Measurements from ENCODE around the gene SUN2.

Gene SUN2

DNA sequence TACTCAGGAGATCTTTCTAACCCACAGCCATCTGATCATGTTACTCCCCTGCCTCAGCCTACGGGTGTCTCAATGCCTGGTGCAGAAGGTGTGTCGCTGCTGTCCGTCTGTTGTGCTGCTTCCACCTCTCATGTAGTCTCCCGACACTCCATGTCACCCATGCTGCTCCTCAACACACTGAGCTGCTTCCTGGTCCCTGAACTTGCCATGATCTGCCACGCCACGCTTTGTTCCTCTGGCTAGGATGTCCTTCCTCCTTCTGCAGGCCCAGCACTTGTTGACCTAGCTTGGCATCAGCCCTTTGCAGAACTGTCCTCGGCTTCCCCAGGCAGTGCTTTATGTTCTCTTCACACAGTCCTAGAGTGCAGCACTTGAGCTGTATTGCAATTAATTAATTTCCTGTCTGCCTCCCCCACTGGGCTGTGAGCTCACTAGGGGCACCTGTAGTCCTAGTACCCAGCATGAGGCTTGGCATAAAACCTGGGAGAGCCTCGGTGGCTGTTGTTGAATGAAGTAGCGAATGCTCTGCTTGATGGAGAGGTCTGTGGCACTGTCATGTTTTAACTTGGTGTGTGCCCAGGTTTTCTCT, 40.5 kb downstream of the SUN2 start:
- no peak for DNase-seq (ENCODE audit: low spot score)

DNA sequence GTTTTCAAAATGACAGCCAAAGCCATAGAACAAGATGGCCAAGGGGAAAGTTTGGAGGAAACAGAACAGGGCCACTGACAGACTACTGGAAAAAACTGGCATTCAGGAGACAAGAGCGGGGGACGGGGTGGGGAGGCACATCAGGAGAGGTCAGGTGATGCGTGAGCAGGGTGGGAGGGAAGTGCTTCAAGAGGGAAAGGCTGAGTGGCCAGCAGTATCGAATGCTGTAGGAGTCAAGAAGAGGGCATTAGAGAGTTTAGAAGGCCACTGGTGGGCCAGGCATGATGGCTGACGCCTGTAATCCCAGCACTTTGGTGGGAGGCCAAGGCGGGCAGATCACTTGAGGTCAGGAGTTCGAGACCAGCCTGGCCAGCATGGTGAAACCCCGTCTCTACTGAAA, 41.9 kb downstream of the SUN2 start:
- DNase-seq (ENCODE audit: low spot score) = no peak

DNA sequence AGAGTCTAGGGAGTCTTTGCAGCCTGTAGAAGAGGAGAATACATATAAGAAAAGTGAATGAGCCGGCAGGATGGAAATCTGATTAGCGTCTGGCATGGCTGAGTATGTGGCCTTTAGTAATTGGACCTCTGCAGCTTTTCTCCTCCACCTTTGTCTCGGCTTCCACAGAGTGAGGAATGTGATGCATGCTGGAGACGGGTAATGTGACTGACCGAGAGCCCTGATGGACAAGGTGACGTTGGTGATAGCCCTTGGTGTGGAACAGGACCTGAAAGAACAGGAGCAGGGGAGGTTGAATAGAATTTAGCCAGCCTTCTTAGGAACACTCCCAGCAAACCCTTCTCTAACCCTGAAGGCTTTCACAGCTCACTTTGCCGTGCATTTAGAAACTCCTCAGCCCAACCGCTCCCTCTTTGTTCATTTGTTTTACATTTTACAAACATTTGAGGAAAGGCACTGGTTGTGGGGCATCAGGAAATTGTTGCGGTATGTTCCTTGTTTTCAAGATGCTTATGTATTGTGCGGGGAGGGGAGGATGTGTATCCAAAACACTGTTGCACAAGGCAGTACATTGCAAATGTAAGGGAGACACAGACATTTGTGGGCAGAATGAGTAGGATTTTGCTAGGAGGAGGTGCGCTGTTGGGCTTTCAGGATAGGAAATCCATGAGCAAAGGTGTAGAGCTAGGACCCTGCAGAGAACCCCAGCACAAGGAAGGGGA, 43.2 kb downstream of the SUN2 start:
- DNase-seq (ENCODE audit: low spot score) = no peak

DNA sequence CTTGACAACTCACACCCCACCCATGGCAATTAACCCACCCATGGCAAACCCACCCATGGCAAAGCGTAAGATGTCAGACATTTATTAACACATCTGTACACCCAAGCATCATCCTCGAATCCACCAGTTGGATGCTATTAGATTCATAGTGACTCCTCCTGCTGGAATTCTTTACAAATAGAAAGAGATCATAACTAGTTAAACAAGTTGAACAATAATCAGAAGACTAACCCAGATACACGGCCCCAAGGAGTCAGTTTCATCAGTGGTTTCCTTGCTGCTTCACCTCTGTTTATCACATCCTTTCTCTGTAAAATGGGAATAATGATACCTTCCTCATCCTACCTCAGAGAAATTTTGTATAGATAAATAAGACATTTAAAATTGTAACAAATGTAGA, 44.9 kb downstream of the SUN2 start:
- DNase-seq (ENCODE audit: low spot score) = no peak

DNA sequence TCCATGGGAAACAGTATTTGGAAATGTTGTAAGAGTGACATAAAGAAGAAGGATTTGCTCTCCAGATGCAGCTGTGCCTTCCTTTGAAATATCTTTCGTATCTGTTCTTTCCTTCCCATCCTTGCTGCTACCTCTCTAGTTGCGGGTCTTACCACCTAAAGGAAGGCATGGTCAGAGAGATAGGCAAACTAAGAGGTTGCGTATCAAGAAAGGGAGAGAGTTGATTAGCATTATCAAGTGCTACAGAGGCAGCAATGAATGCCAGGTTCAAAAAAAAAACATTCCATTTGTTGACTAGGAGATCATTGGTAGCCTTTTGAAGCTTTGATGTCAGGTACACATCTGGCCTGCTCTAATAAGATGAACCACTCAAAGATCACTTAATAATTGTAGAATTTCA, 45.4 kb downstream of the SUN2 start:
- DNase-seq (ENCODE audit: low spot score) = no peak

DNA sequence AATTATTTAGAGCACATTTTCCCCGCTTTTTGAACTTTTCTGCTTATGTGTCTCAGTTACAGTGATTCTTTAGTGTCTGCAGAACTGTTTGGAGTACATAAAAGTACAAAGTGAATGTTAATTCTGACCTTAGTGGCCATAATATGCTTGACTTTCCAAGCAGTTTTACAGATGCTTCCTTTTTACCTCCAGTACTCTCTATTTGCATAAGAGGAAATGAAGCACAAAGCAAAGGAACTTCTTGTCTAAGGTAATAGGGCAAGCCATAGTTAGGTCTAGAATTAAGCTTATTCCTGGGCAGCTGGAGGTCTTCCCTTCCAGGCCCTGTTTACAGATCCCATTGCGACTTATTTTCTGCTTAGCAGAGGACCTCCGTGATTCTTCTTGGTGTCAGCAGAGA, 46.5 kb downstream of the SUN2 start:
- DNase-seq (ENCODE audit: low spot score) = no peak

DNA sequence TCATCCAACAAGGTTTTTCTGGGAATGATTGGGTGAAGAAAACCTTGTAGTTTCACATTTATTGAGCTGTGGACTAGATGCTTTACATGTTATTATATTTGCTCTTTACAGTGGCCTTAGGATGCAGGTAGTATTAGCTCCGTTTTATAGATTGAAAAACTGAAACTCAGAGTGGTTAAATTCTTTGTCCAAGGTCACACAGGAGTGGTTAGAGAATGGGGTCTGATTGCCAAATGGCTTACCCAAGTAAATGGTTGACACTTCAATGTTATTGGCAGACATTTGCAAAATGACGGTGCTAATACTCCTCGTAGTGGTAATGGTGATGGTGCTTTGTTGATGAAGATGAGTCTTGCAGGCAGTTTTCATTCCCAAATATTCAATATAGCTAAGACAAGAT, 47.8 kb downstream of the SUN2 start:
- DNase-seq (ENCODE audit: low spot score) = no peak

DNA sequence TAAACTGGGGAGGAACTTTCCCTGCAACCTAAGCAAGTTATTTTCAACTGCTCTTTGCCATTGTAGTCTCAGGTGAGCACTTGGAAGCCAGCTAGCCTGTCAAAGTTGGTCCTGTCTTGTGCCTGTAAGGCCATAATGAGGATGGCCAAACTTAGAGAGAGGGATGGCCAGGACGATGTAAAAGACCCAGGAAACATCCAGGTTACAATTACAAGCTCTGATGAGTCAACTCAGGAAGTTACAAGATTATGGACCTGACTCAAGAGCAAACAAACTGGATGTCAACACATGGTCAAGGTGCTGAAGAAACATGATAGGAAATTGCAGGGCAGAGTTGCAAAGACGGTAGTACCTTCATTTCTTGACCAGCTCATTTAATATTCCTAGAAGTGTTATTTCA, 48.5 kb downstream of the SUN2 start:
- no peak for DNase-seq (ENCODE audit: low spot score)

DNA sequence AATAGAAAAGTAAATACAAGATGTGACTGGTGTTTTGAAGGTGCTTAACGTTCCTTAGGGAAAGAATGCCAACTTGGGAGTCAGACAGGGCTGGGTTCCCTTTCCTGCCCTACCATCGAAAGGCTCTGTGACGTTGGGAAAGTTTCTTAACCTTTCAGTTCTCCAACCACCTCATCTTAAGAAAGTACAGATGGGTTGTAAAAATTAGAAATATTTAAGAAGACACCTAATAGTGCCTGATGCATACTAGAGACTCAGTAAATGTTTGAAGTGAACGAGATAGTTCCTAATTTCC, 49.0 kb downstream of the SUN2 start:
- DNase-seq (ENCODE audit: low spot score) = peak; percentile 13

DNA sequence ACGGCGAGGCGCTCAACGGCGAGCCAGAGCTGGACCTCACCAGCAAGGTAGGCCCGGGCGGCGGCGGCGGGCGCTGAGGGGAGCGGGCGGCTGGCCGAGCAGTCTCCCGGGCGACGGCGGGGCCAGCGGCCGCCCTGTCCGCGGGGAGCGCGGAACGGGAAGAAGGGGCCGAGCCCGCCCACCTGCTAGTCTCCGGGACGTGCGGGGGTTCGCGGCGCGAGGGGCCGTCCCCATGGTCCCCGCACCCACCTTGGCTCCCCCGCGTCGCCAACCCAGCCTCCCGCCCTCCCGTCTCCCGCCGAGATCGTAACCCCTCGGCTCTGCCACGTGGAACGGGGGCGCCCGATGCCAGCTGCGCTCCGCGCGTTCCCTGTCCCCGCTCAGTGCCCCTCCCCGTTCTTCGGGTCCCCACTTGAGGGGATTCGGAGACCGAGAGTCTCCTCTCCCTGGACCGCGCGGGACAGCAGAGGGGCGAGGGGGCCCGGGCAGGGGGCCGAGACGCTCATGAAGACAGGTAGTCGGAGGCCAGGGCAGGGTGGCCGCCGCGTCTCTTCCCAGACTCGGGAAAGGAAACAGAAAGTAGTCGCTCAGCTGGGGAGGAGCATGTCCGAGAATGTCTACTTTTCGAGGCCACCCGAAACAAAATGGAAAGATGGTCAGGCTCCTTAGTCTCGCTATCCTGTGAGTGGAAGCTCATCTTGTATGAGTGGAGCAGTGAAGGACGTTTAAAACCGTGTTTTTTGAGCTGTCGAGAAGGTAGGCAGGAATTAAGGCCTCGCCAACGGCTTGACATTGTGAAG, 49.5 kb downstream of the SUN2 start:
- DNase-seq (ENCODE audit: low spot score) = peak; percentile 50

DNA sequence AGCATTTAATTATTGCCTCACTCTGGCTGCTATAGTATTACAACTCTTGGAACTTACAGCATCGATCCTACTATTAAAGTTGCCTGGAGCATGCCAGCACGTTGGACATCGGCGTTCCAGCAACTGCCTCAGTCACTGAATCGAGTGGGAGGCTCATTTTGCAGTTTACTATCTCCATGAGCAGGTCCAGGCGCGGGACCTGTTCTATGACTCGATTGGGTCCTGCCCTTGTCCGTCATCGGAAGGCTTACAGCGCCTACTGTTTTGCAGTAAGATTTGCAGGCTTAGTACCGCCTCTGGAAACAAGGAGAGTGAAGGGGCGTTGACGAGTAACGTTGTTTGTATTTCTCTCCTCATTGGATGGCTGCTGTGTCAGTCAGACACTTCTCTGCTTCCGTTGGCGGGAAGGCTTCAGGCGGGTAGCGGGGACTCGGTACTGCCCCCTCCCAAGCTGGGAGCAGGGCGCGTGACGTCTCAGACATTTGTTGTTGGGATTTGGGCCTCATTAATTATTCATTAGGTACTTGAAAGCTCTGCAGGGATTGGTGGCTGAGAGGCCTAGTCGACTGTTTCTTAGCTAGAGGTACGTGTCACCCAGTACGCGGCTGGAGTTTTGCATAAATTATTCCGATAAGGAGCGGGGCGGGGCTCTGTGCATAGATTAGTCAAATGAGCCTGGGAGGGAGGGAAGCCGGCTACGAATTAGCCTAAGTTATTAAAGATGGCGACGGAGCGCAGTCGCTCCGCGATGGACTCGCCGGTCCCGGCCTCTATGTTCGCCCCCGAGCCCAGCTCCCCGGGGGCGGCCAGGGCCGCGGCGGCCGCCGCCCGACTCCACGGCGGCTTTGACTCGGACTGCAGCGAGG, 50.3 kb downstream of the SUN2 start, which contains the start of gene GTPBP1:
Gene GTPBP1 (plus strand): TSS at position 710 of the 866 bp plus-strand sequence. CDS start 12 bp downstream, at position 722.
- peak; percentile 98 for DNase-seq (ENCODE audit: low spot score)

DNA sequence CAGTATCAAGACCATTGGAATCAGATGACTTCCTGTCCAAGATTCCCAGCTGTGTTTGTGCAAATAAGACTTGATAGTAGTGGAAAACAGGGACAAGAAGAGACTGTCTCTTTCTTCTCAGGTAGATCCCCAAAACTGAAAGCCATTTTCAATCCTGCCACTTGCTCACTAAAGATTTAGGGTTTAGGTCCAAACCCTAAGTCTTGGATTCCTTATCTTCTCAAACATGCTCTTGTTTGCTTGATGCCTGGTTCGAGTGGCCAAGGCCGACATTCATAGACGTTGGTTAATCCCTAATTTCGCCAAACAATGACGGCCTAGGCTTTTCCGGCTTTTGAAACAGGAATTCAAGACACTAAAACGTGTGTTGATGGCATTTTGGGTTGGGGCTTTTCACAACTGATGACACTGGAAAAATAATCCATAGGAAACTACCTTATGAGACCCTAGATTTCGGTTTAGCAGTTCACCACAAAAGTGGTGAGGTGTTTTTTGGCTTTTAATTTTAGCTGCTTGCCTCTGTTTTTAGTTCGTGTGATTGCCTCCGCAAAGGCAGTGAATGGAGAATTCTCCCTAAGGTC, 51.1 kb downstream of the SUN2 start:
- DNase-seq (ENCODE audit: low spot score) = no peak

DNA sequence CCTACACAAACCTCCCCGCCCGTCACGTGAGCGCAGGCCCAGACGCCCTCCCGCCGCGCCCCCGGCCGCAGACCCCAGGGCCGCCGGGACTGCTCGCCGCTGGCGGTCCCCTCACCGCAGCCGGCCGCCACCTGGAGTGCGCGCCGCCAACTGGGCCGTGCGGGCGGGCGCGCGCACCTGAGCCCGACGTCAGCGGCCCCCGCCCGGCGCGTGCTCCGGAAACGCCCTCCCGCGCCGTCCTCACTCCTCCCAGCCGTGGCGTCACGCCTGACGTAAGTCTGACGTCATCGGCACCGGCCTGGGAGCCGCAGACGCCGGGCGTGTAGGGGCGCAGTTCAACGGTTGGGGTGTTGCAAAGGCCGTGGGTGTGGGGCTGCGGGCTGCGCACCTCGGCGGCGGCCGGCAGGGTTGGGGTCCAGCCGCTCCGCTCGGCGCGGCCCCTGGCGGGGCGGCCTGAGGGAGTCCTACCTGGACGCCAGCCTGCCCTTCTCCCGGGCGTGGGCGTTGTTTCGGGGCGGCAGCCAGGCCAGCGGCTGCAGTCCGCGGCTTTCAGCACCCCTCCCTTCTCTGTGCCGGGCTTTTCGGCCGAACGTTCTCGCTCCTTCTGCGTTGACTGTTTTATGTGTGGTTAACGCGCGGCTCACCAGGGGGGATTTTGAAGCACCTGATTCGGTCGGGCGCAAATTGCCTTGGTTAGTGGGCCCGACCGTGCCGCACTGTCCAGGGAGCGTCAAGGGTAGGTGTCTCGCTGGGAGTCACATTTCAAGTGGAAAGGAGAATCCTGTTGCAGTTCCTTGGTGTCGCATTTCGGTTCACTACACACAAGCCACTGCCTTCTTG, 54.8 kb downstream of the SUN2 start, which contains the start of gene JOSD1:
Gene JOSD1 (minus strand): TSS at position 155 of the 840 bp plus-strand sequence. CDS start 956 bp downstream, outside the sequence.
- DNase-seq (ENCODE audit: low spot score) = peak; percentile 91

DNA sequence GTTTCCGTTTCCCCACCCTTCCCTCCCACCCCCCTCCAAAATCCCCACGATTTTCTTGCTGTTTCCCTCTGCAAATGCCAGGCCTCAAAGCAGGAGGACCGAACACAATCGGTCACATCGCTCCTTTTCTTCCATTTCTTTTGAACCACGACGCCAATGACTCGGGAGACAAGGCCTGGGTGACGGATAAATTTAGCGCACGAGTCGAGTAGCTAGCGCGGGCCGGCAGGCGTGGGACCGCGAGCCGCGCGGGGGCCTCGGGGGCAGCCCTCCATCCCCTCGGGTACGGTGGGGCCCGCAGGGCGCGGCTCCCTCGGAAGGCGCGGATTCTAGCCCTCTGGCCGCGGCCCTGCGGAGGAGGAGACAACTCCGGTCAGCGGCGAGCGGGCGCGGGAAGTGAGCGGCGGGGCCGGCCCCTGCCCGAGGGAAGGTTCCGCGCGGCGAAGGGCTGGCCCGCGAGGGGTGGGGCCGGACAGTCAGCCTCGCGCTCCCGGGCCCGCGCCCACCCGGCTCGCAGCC, 55.5 kb downstream of the SUN2 start:
- peak; percentile 49 for DNase-seq (ENCODE audit: low spot score)

DNA sequence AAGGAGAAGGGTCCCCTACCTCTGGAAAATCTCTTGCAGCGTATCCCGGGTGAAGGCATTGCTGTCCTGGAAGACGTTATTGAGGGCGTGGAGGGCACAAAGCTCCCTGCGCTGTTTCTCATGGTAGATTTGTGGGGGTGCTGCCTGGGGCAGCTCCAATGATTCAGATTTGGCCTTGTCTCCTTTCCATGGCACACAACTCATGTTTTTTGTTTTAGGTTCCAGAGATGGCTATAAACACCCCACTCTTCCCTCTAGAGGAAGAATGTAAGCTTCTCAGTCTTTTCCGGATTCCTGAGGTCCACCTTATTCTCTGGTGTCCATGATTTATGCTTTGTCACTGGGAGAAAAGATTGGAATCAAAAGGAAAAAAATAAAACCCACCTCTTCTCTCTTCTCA, 56.0 kb downstream of the SUN2 start:
- peak; percentile 50 for DNase-seq (ENCODE audit: low spot score)

DNA sequence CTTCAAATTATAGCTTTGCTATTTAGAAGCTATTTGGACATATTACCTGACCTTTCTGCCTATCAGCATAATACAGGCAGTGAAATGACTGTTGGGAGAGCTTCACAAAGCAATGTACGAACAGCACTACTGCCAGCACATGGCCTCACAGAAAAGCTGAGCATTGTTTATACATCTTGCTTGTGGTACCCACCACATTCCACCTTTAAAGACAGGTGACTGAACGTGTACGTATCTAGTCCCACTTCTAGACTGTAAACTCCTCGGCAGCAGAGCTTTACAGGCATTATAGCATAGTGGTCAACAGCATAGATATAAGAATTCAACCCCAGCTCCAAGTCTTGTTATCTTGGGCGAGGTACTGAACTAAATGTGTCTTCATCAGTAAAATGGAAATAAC, 56.7 kb downstream of the SUN2 start:
- DNase-seq (ENCODE audit: low spot score) = no peak

DNA sequence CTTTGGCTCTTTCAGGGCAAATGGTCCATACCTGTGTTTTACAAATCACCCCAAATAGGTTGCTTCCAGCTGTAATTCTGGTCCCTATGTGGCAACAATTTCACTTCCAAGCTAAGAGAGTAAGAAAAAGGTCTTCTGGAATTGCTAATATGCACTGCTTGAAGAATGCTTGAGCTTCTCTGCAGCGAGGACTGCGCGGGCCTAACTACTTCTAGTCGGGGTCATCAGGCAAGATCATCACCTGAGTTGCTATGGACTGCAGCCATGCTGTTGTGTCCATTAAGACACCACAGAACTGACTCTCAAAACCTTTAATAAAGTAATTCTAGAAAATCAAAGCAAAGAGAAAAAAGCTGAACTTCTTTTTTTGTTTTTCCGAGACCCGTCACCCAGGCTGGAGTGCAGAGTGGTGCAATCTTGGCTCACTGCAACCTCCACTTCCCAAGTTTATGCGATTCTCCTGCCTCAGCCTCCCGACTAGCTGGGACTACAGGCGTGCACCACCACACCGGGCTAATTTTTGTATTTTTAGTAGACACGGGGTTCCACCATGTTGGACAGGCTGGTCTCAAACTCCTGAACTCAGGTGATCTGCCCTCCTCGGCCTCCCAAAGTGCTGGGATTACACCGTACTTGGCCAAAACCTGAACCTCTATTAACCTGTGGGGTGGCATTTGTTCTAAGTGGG, 57.2 kb downstream of the SUN2 start:
- no peak for DNase-seq (ENCODE audit: low spot score)

DNA sequence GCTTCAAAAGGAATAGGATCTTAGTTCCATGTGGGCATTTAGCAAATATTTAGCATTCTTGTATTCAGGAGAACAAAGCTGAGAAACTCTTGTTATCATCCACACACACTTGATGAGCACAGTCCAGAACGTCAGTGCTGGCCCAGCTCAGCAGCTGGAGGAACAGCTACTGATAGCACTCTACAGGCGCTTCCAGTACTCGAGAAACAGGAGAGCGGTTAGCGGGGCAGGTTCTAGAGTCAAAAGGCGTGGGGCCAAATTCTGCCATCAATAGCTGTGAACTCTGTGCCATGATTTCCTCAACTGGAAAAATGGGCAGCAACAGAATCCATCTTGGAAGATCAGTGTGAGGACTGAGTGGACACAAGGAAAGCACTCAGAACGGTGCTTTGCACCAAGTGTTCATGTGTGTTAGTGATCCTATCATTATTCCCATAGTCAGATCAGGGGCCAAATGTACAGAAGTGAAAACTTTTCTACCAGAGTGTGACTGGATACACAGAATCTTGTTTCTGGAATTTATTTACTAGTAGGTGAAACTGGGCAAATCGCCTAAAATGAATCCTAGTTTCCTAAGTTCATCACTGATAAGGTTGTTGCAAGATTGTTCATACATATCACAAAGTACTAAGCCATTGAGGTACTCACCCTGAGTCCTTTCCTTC, 58.2 kb downstream of the SUN2 start:
- DNase-seq (ENCODE audit: low spot score) = no peak

DNA sequence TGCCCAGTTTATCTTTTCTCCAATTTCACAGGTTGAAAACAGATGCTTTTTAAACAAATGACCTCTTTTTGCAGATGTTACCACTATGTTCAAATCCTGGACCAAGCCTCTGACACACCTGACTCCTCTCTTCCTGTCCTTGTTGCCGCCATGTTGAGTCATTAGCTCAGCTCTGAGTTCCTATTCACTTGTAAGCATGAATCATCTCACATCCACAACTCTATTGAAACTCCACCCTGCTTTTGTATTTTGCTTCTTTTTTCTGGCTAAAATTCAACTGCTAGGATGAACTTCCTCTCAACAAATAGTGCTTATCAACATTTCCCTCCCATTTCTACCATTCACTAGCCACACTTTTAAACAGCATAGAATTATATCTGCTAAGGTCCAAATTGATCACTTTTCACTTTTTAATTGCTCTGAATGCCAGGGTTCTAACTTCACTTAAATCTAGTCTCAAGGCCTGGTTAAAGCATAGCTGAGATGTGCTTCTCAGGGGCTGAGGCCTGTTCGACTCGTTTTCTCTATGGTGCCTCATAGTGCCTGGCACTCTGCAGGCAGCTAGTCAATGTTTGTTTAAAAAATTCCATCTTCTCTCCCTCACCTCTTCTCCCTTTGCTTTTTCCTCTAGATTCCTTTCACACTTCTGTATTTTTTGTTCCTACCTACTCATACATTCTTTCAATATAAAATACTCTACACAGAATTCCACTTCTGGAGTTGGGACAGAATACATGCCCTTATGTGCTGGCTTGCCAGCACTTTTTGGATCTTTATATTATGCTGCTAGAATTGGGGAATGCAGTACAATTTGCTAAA, 59.0 kb downstream of the SUN2 start:
- peak; percentile 74 for DNase-seq (ENCODE audit: low spot score)

Measured in AG08395 (cell line).